ENCODE data around the gene RHBDF1.
A peak's percentile ranks its signal among the peaks of the same experiment; 100 is the strongest.

RHBDF1 gene, protein sequence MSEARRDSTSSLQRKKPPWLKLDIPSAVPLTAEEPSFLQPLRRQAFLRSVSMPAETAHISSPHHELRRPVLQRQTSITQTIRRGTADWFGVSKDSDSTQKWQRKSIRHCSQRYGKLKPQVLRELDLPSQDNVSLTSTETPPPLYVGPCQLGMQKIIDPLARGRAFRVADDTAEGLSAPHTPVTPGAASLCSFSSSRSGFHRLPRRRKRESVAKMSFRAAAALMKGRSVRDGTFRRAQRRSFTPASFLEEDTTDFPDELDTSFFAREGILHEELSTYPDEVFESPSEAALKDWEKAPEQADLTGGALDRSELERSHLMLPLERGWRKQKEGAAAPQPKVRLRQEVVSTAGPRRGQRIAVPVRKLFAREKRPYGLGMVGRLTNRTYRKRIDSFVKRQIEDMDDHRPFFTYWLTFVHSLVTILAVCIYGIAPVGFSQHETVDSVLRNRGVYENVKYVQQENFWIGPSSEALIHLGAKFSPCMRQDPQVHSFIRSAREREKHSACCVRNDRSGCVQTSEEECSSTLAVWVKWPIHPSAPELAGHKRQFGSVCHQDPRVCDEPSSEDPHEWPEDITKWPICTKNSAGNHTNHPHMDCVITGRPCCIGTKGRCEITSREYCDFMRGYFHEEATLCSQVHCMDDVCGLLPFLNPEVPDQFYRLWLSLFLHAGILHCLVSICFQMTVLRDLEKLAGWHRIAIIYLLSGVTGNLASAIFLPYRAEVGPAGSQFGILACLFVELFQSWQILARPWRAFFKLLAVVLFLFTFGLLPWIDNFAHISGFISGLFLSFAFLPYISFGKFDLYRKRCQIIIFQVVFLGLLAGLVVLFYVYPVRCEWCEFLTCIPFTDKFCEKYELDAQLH

DNA sequence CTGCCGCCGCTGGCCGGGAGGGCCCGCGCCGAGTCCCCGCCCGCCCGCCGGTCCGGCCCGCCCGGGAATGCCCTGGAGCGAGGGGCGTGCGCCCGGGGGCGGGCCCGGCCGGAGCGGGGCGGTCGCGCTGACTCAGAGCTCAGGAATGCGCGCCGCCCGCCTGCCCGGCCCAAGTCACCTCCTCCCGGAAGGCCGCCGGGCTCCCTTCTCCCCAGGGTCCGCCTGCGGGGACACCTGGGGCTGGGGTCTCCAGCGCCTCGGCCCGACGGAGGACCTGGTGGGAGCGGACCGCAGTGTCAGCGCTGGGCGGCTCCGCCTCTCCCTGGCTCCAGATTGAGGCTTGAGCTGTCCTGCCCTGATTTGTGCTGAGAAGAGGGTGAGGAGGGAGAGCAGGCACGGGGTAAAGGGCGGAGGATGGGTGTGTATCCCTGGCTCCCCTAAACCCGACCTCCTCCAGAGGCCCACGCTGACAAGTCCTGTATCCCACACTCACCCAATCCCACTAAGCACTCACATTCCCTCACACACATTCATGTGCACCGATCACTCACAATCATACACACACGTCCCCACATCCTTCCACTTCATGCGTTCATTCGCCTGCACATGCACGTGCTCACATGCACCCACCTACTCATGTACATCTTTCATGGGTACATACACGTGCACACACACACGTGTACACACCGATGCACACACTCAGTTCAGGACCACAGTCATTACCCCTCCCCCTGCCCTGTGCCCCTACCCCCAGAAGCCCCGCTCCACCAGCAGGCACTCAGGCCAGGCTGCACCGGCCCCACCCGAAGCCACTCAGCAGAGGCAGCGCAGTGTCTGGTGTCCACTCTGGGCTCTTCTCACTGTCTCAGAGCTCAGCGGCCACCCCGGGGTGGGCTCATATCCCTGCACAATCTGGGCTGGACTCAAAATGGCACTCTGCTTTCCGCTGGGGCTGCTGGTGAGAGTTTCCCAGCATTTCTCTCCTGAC is at the start of gene RHBDF1:
Gene RHBDF1 (minus strand): TSS at position 71 of the 988 bp plus-strand sequence. CDS start 7,616 bp downstream, outside the sequence.
- Histone ChIP-seq H3K4me1 (ENCODE audit: control insufficient read depth, insufficient read depth, low read length) (peaks cover 81% of the 10 kb centered on the region), H3K36me3 (ENCODE audit: control insufficient read depth, insufficient read depth, low read length) (no peaks in the 10 kb centered on the region), H3K9me3 (ENCODE audit: control insufficient read depth, insufficient read depth, low read depth, low read length) (no peaks in the 10 kb centered on the region), H3K4me3 (ENCODE audit: low read depth, low read length) (peak within 1 kb of the TSS; percentile 87), H3K27ac (ENCODE audit: low read depth, low read length) (peak within 1 kb of the TSS; percentile 84; the same call in 1 of the 2 replicates), H3K9ac (ENCODE audit: low read length) (peak within 1 kb of the TSS; percentile 96), H3K27me3 (ENCODE audit: control insufficient read depth, insufficient read depth, low read length) (no peaks in the 10 kb centered on the region)

DNA sequence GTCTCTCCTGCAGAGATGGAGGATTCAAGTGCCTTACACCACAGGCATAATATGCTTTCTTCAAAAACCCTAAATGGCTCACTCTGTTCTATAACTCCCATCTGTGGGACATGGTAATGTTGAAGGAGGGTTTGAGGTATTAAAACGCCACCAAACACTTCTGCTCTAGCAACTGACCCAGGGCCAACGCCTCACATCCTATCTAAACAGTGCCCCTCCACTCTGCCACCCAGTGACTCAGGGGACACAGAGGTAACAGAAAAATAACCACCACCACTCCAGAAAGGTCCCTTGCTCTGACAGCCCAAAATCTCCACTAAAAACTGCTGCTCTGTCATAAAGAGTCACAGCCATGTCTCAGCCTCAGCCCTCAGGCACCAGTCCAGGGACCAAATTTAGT is 48.3 kb upstream of the RHBDF1 start:
- H3K9ac ChIP-seq (ENCODE audit: low read length): no peak overlapping the region
- H3K9me3 ChIP-seq (ENCODE audit: control insufficient read depth, insufficient read depth, low read depth, low read length): no peaks in the 10 kb centered on the region
- no peaks in the 10 kb centered on the region for H3K4me1 ChIP-seq (ENCODE audit: control insufficient read depth, insufficient read depth, low read length)
- H3K27ac ChIP-seq (ENCODE audit: low read depth, low read length): no peak overlapping the region
- no peak overlapping the region for H3K4me3 ChIP-seq (ENCODE audit: low read depth, low read length)
- no peaks in the 10 kb centered on the region for H3K27me3 ChIP-seq (ENCODE audit: control insufficient read depth, insufficient read depth, low read length)
- peaks cover 8% of the 10 kb centered on the region; the same call in 1 of the 2 replicates for H3K36me3 ChIP-seq (ENCODE audit: control insufficient read depth, insufficient read depth, low read length)

DNA sequence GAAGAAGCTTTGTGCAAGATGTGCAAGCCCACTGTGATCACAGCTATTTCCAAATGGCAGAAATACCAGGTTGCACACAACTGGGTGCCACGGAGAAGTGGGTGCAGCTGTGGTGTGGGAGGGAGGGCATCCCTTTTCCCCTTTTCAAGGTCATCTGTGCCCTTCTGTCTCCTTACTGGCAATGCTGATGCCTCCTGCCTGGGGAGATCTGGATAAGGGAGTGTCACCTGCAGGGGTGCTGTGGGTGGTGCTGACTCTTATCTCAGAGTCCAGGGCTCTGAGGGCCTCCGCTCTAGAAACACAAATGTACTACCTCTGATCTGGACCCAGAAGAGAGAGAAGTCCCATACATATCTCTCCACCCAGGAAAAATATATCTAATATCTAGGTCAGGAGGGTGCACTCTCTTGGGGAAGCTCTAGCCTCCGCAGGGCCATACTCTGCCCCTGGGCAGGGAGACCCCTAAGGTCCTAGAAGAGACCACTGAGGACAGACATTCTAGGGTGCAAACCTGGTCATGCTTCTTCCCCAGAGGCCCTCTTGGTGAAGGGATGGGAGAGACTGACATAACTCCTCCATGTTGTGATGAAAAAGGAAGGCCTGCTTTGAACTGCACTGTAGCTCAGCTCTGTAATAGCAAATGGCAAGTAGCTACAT is 47.5 kb upstream of the RHBDF1 start:
- H3K4me3 ChIP-seq (ENCODE audit: low read depth, low read length): no peak overlapping the region
- H3K36me3 ChIP-seq (ENCODE audit: control insufficient read depth, insufficient read depth, low read length): peaks cover 8% of the 10 kb centered on the region; the same call in 1 of the 2 replicates
- no peaks in the 10 kb centered on the region for H3K4me1 ChIP-seq (ENCODE audit: control insufficient read depth, insufficient read depth, low read length)
- H3K9me3 ChIP-seq (ENCODE audit: control insufficient read depth, insufficient read depth, low read depth, low read length): no peaks in the 10 kb centered on the region
- no peaks in the 10 kb centered on the region for H3K27me3 ChIP-seq (ENCODE audit: control insufficient read depth, insufficient read depth, low read length)
- no peak overlapping the region for H3K27ac ChIP-seq (ENCODE audit: low read depth, low read length)
- no peak overlapping the region for H3K9ac ChIP-seq (ENCODE audit: low read length)

DNA sequence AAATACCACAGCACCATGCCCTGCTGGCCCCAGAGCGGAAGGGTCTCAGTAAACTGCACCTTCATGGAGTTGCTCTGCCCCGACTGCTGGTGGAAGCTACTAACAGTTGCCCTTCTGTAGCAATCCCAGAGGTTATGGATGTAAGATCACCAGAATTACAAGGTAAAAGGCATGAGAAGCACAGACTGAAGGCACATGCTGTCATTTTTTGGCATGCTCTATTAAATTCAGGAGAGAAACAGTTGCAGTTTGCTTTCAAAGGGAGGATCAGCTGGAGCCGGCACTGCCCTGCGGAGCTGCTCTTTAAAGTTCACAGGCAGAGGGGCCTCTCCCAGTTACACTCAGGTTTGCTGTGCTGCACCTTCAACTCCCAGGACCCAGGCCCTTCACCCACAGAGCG is 46.9 kb upstream of the RHBDF1 start:
- no peak overlapping the region for H3K4me3 ChIP-seq (ENCODE audit: low read depth, low read length)
- H3K9ac ChIP-seq (ENCODE audit: low read length): no peak overlapping the region
- no peaks in the 10 kb centered on the region for H3K4me1 ChIP-seq (ENCODE audit: control insufficient read depth, insufficient read depth, low read length)
- no peaks in the 10 kb centered on the region for H3K27me3 ChIP-seq (ENCODE audit: control insufficient read depth, insufficient read depth, low read length)
- no peaks in the 10 kb centered on the region for H3K9me3 ChIP-seq (ENCODE audit: control insufficient read depth, insufficient read depth, low read depth, low read length)
- H3K27ac ChIP-seq (ENCODE audit: low read depth, low read length): no peak overlapping the region
- peaks cover 8% of the 10 kb centered on the region; the same call in 1 of the 2 replicates for H3K36me3 ChIP-seq (ENCODE audit: control insufficient read depth, insufficient read depth, low read length)

DNA sequence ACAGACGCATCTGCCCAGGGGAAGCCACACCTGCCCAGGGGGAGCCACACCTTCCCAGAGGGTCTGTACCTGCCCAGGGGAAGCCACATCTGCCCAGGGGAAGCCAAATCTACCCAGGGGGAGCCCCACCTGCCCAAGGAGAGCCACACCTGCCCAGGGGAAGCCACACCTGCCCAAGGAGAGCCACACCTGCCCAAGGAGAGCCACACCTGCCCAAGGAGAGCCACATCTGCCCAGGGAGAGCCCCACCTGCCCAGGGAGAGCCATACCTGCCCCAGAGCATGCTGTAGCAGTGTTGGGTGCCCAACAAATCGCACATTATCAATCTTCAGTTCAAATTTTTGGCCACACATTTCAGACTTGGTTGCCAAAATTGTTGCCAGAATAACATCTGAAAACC is 46.4 kb upstream of the RHBDF1 start:
- no peak overlapping the region for H3K4me3 ChIP-seq (ENCODE audit: low read depth, low read length)
- H3K27me3 ChIP-seq (ENCODE audit: control insufficient read depth, insufficient read depth, low read length): no peaks in the 10 kb centered on the region
- peaks cover 3% of the 10 kb centered on the region; the same call in 1 of the 2 replicates for H3K4me1 ChIP-seq (ENCODE audit: control insufficient read depth, insufficient read depth, low read length)
- H3K36me3 ChIP-seq (ENCODE audit: control insufficient read depth, insufficient read depth, low read length): peaks cover 8% of the 10 kb centered on the region; the same call in 1 of the 2 replicates
- H3K27ac ChIP-seq (ENCODE audit: low read depth, low read length): no peak overlapping the region
- no peak overlapping the region for H3K9ac ChIP-seq (ENCODE audit: low read length)
- H3K9me3 ChIP-seq (ENCODE audit: control insufficient read depth, insufficient read depth, low read depth, low read length): no peaks in the 10 kb centered on the region

DNA sequence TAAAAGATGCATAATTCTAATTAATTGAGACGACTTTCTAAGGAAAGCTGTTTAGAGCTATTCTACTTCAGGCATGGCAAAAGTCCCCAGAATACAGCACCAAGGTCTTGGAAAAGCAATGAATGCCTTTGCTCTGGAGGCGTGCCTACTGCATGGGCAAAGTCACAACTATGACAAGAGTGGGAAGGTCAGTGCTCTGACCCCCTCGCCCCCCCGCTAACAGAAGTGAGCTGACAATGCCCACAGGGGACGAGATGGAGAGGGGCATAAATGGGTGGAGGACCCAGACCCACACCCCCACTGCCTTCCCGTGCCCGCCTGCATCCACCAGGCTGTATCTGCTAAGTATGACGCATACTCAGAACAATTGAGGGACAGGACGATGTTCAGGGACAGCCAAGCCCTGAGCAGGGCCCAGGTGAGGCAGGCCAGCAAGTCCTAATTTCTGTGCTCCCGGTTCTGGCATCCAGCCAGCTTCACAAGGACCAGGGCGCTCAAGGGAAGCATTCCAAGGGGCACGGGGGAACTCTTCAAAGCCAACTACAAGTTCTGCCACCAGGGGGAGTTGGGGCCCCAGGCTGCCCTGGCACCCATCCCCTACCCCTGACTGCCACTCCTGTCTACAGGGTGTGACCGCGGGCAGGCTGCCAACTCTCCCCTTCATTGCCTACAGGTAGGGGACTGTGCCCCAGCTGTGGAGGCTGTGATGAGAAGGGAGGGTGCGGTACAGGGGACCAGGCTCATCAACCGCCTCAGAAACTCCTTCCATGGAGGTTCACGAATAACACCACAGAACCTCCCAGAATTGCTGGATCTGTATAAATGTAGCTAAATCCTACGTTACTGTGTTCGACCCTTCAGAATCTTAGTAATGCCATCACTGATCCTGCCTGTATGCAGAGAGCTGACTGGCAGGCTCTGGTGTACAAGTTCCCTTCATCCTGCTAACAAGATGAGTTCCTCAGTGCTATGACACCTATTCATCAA is 45.2 kb upstream of the RHBDF1 start:
- Histone ChIP-seq H3K9me3 (ENCODE audit: control insufficient read depth, insufficient read depth, low read depth, low read length) (no peaks in the 10 kb centered on the region), H3K27ac (ENCODE audit: low read depth, low read length) (no peak overlapping the region), H3K4me3 (ENCODE audit: low read depth, low read length) (no peak overlapping the region), H3K9ac (ENCODE audit: low read length) (no peak overlapping the region), H3K4me1 (ENCODE audit: control insufficient read depth, insufficient read depth, low read length) (peaks cover 13% of the 10 kb centered on the region; the same call in 1 of the 2 replicates), H3K27me3 (ENCODE audit: control insufficient read depth, insufficient read depth, low read length) (no peaks in the 10 kb centered on the region), H3K36me3 (ENCODE audit: control insufficient read depth, insufficient read depth, low read length) (peaks cover 9% of the 10 kb centered on the region; the same call in 1 of the 2 replicates)

DNA sequence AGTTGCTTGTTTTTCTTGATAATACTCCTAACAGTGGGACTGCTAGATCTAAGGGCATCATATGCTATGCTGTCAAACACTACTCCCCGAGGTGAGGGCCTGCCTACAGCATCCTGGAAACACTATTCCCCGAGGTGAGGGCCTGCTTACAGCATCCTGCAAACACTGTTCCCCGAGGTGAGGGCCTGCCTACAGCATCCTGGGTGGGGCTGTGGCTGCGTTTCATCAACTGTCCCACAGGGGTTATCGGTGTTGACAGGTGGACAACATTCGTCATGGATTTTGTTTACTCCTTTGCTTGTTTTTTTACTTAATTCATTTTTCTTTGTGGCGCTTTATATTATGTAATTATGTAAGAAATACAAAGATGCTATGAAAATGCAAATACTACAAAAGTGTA is 43.6 kb upstream of the RHBDF1 start:
- H3K9ac ChIP-seq (ENCODE audit: low read length): no peak overlapping the region
- H3K9me3 ChIP-seq (ENCODE audit: control insufficient read depth, insufficient read depth, low read depth, low read length): no peaks in the 10 kb centered on the region
- H3K27ac ChIP-seq (ENCODE audit: low read depth, low read length): no peak overlapping the region
- H3K4me1 ChIP-seq (ENCODE audit: control insufficient read depth, insufficient read depth, low read length): peaks cover 13% of the 10 kb centered on the region; the same call in 1 of the 2 replicates
- no peaks in the 10 kb centered on the region for H3K27me3 ChIP-seq (ENCODE audit: control insufficient read depth, insufficient read depth, low read length)
- no peak overlapping the region for H3K4me3 ChIP-seq (ENCODE audit: low read depth, low read length)
- peaks cover 21% of the 10 kb centered on the region for H3K36me3 ChIP-seq (ENCODE audit: control insufficient read depth, insufficient read depth, low read length)

DNA sequence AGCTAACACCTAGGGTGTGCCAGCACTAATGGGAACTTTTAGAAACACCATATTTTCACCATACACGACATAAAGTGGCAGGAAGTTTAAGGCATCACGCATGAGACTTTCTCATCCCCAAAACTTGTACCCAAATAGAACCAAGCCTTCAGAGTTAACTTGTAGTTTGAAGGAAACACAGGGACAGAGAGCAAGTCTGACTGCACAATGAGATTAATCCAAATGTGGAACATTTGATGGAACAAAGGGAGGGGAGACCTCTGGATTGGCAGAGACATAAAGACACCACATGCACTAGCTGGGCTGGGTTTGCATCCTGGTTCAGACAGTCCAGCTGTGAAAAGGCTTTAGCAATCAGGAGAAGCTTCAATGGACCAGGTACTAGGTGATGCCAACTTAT is 41.9 kb upstream of the RHBDF1 start:
- no peak overlapping the region for H3K9ac ChIP-seq (ENCODE audit: low read length)
- peaks cover 13% of the 10 kb centered on the region; the same call in 1 of the 2 replicates for H3K4me1 ChIP-seq (ENCODE audit: control insufficient read depth, insufficient read depth, low read length)
- no peak overlapping the region for H3K27ac ChIP-seq (ENCODE audit: low read depth, low read length)
- no peaks in the 10 kb centered on the region for H3K9me3 ChIP-seq (ENCODE audit: control insufficient read depth, insufficient read depth, low read depth, low read length)
- no peak overlapping the region for H3K4me3 ChIP-seq (ENCODE audit: low read depth, low read length)
- no peaks in the 10 kb centered on the region for H3K27me3 ChIP-seq (ENCODE audit: control insufficient read depth, insufficient read depth, low read length)
- H3K36me3 ChIP-seq (ENCODE audit: control insufficient read depth, insufficient read depth, low read length): peaks cover 28% of the 10 kb centered on the region

DNA sequence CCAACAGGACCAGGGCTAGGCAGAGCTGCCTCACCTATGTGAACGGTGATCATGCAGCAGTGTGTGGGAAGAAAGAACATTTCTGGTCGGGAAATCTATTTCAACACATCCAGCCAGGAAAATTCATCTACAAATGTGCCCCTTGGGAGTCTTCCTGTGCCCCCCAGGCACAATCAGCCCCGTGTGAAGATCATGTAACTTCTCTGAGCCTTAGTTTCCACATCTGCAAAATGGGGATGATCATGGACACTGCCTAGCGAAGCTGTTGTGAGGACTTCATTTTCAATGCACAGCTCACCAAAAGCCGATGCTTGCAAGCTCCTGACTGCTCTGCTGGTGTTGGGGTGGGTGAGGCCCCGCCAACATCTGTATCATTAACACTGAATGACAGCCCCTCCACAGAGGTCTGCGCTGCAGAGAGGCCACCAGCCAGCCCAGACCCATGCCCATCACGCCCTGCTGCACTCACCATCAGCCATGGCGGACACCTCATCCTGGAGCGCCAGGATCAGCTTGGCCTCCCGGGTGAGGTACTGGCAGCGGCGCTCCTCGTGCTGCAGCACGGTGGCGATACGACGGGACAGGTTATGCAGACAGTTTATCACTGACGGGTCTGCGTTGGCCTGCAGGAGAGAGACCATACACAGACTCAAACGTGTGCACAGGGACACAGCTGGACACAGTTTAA is 39.9 kb upstream of the RHBDF1 start:
- Histone ChIP-seq H3K27ac (ENCODE audit: low read depth, low read length) (no peak overlapping the region), H3K27me3 (ENCODE audit: control insufficient read depth, insufficient read depth, low read length) (no peaks in the 10 kb centered on the region), H3K9me3 (ENCODE audit: control insufficient read depth, insufficient read depth, low read depth, low read length) (no peaks in the 10 kb centered on the region), H3K9ac (ENCODE audit: low read length) (no peak overlapping the region), H3K36me3 (ENCODE audit: control insufficient read depth, insufficient read depth, low read length) (peaks cover 31% of the 10 kb centered on the region), H3K4me1 (ENCODE audit: control insufficient read depth, insufficient read depth, low read length) (peaks cover 13% of the 10 kb centered on the region; the same call in 1 of the 2 replicates), H3K4me3 (ENCODE audit: low read depth, low read length) (no peak overlapping the region)
